ENCODE measurements around the gene DGCR6L.
"Not testable (repeated sequence)": the region's sequence is repeated elsewhere in the genome, so short reads cannot be mapped to it uniquely, and the experiment has no call there.

DNA sequence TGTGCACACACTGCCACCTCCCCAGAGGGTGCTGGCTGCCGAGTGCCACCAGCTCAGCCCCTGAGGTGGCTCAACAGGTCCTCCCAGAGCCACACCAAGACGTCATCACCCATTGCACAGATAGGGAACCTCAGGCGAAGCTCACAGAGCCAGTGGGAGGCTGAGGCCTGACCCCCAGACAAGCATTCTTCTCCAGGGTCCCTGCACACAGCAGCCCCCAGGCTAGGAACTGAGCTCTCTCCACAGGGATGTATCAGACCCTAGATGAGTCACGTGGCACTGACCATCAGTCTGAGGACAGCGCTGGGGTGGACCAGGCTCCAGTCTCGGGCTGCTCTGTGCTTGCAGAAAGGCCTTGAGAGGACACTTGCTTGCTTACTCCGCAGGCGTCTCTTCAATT, 50.2 kb downstream of the DGCR6L start:
- TF ChIP-seq, protein P1, sequence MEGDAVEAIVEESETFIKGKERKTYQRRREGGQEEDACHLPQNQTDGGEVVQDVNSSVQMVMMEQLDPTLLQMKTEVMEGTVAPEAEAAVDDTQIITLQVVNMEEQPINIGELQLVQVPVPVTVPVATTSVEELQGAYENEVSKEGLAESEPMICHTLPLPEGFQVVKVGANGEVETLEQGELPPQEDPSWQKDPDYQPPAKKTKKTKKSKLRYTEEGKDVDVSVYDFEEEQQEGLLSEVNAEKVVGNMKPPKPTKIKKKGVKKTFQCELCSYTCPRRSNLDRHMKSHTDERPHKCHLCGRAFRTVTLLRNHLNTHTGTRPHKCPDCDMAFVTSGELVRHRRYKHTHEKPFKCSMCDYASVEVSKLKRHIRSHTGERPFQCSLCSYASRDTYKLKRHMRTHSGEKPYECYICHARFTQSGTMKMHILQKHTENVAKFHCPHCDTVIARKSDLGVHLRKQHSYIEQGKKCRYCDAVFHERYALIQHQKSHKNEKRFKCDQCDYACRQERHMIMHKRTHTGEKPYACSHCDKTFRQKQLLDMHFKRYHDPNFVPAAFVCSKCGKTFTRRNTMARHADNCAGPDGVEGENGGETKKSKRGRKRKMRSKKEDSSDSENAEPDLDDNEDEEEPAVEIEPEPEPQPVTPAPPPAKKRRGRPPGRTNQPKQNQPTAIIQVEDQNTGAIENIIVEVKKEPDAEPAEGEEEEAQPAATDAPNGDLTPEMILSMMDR (IDR thresholded peaks at IDR 0.05; ENCODE audit: borderline replicate concordance, extremely low read depth, low read length, poor library complexity, severe bottlenecking): not testable (repeated sequence)
- not testable (repeated sequence) for TF ChIP-seq EZH2 (IDR thresholded peaks at IDR 0.05; ENCODE audit: borderline replicate concordance, low read depth, low read length, severe bottlenecking)
